Right atrium auricular region (tissue), 2 donors: ENCODE measurements around the gene LTBP1. TPM values are rescaled to one million over a fixed set of nuclear protein-coding genes. Genes with fewer than 3 reads are reported as not detected.

Experiments
- DNase-seq: peaks from one replicate; pipeline ENCODE4 v3.0.0-alpha.2; 2019; ENCODE audit warnings: low spot score
- H3K27ac ChIP-seq, 2 donors: fragments of 200-600 bp; sonication (generic); 1 replicate in 1 of 2; 2 replicates in 1 of 2; pipeline ENCODE4 v1.5.1; 2016 to 2019
- H3K27me3 ChIP-seq, 2 donors: fragments of 200-600 bp; sonication (generic); one replicate each; pipeline versions ENCODE4 v1.5.1 to v1.6.0; 2017 to 2019
- H3K36me3 ChIP-seq: fragments of 200-600 bp; sonication (generic); one replicate; pipeline ENCODE4 v1.5.1; 2016
- H3K4me1 ChIP-seq, 2 donors: fragments of 200-600 bp; sonication (generic); one replicate each; pipeline versions ENCODE4 v1.5.1 to v1.6.0; 2017 to 2019
- H3K4me3 ChIP-seq, 2 donors: fragments of 200-600 bp; sonication (generic); 1 replicate in 1 of 2; 2 replicates in 1 of 2; pipeline ENCODE4 v1.5.1; 2017 to 2019; ENCODE audit warnings: mild to moderate bottlenecking in 1 of 2, moderate library complexity in 1 of 2
- H3K9me3 ChIP-seq, 2 donors: fragments of 200-600 bp; sonication (generic); one replicate each; pipeline ENCODE4 v1.5.1; 2019
- total RNA-seq, 2 donors: library from RNA; depleted of rRNA; stranded (reverse); fragments of >200 nt; gene quantifications; one replicate each; pipeline ENCODE4 v1.1.0, GENCODE V29; 2016
- TF ChIP-seq, protein P1 (sequence below), 2 donors: fragments of 200-600 bp; sonication (generic); IDR thresholded peaks; one replicate each; pipeline ENCODE4 v1.5.1; 2019; ENCODE audit warnings: antibody characterized with exemption in 2 of 2

Gene LTBP1
- total RNA-seq, 2 donors from 2014 or later = 168 to 291 TPM

DNA sequence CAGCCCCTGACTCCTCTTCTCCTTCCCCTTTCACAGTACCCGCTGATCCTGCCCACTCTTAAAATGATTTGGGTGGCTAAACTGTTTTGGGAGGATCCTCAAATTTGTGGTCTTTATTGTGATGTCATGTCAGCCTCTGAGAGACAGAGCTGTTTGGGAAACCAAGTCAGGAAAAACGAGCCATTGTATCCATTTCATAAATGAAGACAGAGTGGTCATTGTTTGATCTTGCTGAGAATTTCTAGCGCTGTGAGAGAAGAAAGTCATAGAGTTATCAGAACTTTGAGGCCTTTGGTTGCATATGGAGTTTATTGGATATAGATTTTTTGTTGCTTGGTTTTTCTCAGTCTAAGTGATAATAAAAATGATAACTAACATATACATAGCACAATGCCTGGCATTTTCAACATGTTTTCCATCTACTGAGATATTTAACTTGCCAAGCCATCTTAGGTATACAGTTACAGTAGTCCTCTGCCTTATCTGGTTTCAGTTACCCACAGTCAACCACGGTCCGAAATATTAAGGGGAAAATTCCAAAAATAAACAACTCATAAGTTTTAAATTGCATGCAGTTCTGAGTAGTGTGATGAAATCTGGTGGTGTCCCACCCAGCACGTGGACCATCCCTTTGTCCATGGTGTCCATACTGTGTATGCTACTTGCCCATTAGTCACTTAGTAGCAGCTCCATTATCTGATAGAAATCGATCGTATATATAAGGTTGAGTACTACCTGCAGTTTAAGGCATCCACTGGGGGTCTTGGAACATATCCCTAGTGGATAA is 424.7 kb downstream of the LTBP1 start:
- DNase-seq = no peak
- H3K4me3 ChIP-seq = no peak overlapping the region
- H3K27me3 ChIP-seq = no peaks in the 10 kb centered on the region
- H3K27ac ChIP-seq = no peak overlapping the region
- H3K36me3 ChIP-seq = peaks cover 33% of the 10 kb centered on the region
- H3K4me1 ChIP-seq = peaks cover 0 to 15% of the 10 kb centered on the region in 2 donors
- no peaks in the 10 kb centered on the region for H3K9me3 ChIP-seq
- TF ChIP-seq, protein P1, sequence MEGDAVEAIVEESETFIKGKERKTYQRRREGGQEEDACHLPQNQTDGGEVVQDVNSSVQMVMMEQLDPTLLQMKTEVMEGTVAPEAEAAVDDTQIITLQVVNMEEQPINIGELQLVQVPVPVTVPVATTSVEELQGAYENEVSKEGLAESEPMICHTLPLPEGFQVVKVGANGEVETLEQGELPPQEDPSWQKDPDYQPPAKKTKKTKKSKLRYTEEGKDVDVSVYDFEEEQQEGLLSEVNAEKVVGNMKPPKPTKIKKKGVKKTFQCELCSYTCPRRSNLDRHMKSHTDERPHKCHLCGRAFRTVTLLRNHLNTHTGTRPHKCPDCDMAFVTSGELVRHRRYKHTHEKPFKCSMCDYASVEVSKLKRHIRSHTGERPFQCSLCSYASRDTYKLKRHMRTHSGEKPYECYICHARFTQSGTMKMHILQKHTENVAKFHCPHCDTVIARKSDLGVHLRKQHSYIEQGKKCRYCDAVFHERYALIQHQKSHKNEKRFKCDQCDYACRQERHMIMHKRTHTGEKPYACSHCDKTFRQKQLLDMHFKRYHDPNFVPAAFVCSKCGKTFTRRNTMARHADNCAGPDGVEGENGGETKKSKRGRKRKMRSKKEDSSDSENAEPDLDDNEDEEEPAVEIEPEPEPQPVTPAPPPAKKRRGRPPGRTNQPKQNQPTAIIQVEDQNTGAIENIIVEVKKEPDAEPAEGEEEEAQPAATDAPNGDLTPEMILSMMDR (IDR thresholded peaks at IDR 0.05) = no peak

DNA sequence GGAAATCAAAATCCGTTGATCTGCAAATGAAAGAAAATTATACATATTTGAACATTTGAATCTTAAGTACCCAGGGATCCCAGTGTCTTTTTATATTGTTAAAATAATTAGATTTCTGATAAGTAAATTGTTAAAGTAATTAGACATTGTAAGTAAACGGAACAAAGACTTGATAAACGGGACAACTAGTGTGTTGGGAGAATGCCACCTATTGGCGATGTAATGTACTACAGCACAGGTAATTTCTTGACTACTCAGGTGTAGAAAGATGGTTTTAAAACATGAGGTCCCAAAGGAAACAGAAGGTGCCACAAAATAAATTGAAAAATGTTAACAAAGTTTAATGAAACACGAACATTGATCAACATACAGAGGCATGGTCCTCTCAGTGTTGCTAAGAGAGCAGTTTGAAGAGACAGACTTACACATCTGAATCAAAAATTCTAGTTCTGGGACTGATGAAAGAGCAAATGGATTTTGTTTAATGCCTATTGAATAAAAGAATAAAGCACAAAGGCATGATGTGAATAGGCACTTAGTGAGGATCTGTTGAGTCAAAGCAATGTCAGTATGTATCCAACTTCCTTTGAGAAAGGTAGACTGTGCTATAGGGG is 426.3 kb downstream of the LTBP1 start:
- no peak for DNase-seq
- H3K9me3 ChIP-seq = no peaks in the 10 kb centered on the region
- TF ChIP-seq, protein P1 (IDR thresholded peaks at IDR 0.05) = peak; percentile 42 to 83
- peaks cover 23% of the 10 kb centered on the region for H3K36me3 ChIP-seq
- peak overlapping the region in 1 of 2 donors; percentile 29 for H3K27ac ChIP-seq
- H3K4me1 ChIP-seq = peaks cover 0 to 12% of the 10 kb centered on the region in 2 donors
- no peaks in the 10 kb centered on the region for H3K27me3 ChIP-seq
- no peak overlapping the region for H3K4me3 ChIP-seq

DNA sequence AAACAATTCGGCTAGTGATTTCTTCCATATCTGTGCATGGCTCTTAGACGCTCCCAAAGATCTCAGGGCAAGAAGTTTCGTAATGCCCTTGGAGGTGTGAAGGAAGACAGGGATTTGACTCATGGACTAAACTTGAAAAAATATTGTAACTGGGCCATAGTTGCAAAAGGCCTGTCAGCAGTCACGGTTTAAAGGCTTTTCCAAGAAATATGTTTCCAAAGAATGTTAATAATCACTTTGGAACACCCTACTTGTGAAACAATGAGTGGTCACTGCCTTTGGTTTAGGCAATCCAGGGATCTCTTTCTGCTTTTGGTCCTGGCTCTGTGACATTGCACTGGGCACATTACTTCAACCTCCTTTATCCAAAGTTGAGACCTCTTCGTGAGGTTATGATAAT is 427.2 kb downstream of the LTBP1 start:
- DNase-seq = no peak
- Histone ChIP-seq H3K27me3 (no peaks in the 10 kb centered on the region), H3K4me3 (no peak overlapping the region), H3K36me3 (peaks cover 22% of the 10 kb centered on the region), H3K4me1 (peaks cover 0 to 12% of the 10 kb centered on the region in 2 donors), H3K9me3 (no peaks in the 10 kb centered on the region), H3K27ac (peak overlapping the region in 1 of 2 donors; percentile 49)
- TF ChIP-seq, protein P1 (IDR thresholded peaks at IDR 0.05) = no peak

DNA sequence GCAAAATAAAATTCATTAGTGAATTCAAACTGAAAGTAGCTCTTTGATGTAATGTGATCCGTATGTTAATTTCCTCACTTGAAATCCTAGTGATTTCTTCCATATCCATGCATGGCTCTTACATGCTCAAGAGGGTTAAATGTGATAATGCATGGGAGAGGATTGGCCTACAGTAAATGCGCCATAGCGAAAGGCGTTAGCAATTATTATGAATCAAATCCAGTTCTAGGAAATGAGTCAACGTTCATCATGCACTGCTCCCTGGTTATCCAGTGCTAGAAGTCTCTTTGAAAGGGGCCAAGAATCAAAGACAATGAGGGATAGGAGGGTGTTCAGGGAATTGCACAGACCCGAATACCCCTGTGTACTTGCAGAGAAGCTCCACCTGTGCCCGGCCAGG is 428.3 kb downstream of the LTBP1 start:
- Histone ChIP-seq H3K36me3 (peaks cover 15% of the 10 kb centered on the region), H3K27me3 (no peaks in the 10 kb centered on the region), H3K4me3 (no peak overlapping the region), H3K27ac (peak overlapping the region in 1 of 2 donors; percentile 49), H3K4me1 (peaks cover 0 to 12% of the 10 kb centered on the region in 2 donors), H3K9me3 (no peaks in the 10 kb centered on the region)
- TF ChIP-seq, protein P1 (IDR thresholded peaks at IDR 0.05) = no peak
- no peak for DNase-seq

DNA sequence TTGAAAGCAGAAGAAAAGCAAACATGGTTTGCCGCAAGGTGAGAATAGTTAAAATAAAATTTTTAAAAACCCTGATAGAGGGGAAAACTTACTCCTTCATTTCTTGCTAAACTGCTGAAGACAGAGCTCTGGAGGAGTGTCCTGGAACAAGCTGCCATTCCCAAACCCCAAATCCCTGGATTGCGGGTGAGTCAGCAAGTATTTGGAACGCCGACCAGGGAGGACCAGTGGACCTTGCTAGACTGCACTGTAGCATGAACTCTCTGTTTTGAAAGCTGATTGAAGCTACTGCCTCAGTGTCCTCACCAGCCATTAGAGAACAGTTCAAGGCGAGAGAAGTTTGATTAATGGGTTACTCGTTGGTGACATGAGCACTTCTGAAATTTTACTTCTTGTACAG is 430.3 kb downstream of the LTBP1 start:
- Histone ChIP-seq H3K9me3 (no peaks in the 10 kb centered on the region), H3K27me3 (no peaks in the 10 kb centered on the region), H3K4me1 (peaks cover 0 to 3% of the 10 kb centered on the region in 2 donors), H3K36me3 (peaks cover 3% of the 10 kb centered on the region), H3K4me3 (no peak overlapping the region), H3K27ac (peak overlapping the region in 1 of 2 donors; percentile 17)
- DNase-seq = peak; percentile 73
- TF ChIP-seq, protein P1 (IDR thresholded peaks at IDR 0.05) = no peak
